Measurements from ENCODE around the gene MB21D2. TPM values are rescaled to one million over a fixed set of nuclear protein-coding genes. Genes with fewer than 3 reads are reported as not detected.

The MB21D2 gene
- total RNA-seq, 1 donor = 25.0 TPM

GRCh38 chr3:192947421-192947820 is 29.8 kb upstream of the MB21D2 start:
- no peak for TF ChIP-seq CTCF (IDR thresholded peaks at IDR 0.05; ENCODE audit: insufficient read depth, low read depth, low read length)
- no peak overlapping the region for H3K4me3 ChIP-seq (ENCODE audit: low read depth, low read length)
- no peak for DNase-seq (ENCODE audit: low read depth)

GRCh38 chr3:192943393-192943792 is 25.7 kb upstream of the MB21D2 start:
- H3K4me3 ChIP-seq (ENCODE audit: low read depth, low read length) = no peak overlapping the region
- DNase-seq (ENCODE audit: low read depth) = no peak
- no peak for TF ChIP-seq CTCF (IDR thresholded peaks at IDR 0.05; ENCODE audit: insufficient read depth, low read depth, low read length)

- no peak for DNase-seq (ENCODE audit: low read depth)
- H3K4me3 ChIP-seq (ENCODE audit: low read depth, low read length) = no peak overlapping the region
- TF ChIP-seq CTCF (IDR thresholded peaks at IDR 0.05; ENCODE audit: insufficient read depth, low read depth, low read length) = no peak
Measured at GRCh38 chr3:192942625-192943024, 25.0 kb upstream of the MB21D2 start.

- no peak for DNase-seq (ENCODE audit: low read depth)
Measured at GRCh38 chr3:192940129-192940528, 22.5 kb upstream of the MB21D2 start.

GRCh38 chr3:192935441-192935840 is 17.8 kb upstream of the MB21D2 start:
- no peak overlapping the region for H3K4me3 ChIP-seq (ENCODE audit: low read depth, low read length)
- DNase-seq (ENCODE audit: low read depth) = peak; percentile 31

More at GRCh38 chr3:192940129-192940528, 22.5 kb upstream of the MB21D2 start:
- no peak overlapping the region for H3K4me3 ChIP-seq (ENCODE audit: low read depth, low read length)
- TF ChIP-seq CTCF (IDR thresholded peaks at IDR 0.05; ENCODE audit: insufficient read depth, low read depth, low read length) = no peak

GRCh38 chr3:192933779-192934460 is 16.3 kb upstream of the MB21D2 start:
- TF ChIP-seq CTCF (IDR thresholded peaks at IDR 0.05; ENCODE audit: insufficient read depth, low read depth, low read length) = no peak
- H3K4me3 ChIP-seq (ENCODE audit: low read depth, low read length) = no peak overlapping the region
- no peak for DNase-seq (ENCODE audit: low read depth)

More at GRCh38 chr3:192935441-192935840, 17.8 kb upstream of the MB21D2 start:
- TF ChIP-seq CTCF (IDR thresholded peaks at IDR 0.05; ENCODE audit: insufficient read depth, low read depth, low read length) = no peak

- TF ChIP-seq CTCF (IDR thresholded peaks at IDR 0.05; ENCODE audit: insufficient read depth, low read depth, low read length) = no peak
- H3K4me3 ChIP-seq (ENCODE audit: low read depth, low read length) = no peak overlapping the region
- no peak for DNase-seq (ENCODE audit: low read depth)
Measured at GRCh38 chr3:192933259-192933658, 15.6 kb upstream of the MB21D2 start.

Measured in fibroblast of villous mesenchyme (primary cell).